Prostate gland (tissue), 2 donors: ENCODE measurements around the gene OR1K1.

Experiments
- POLR2A ChIP-seq: fragments of 450-650 bp; IDR thresholded peaks from one replicate; pipeline ENCODE4 v1.6.1; 2016; ENCODE audit warnings: antibody characterized with exemption, mild to moderate bottlenecking
- POLR2AphosphoS5 ChIP-seq: sonication (generic); formaldehyde crosslinking; IDR thresholded peaks from one replicate; pipeline ENCODE4 v1.6.1; 2017; ENCODE audit warnings: antibody characterized with exemption
- TF ChIP-seq, protein P1 (sequence below), 4 experiments: fragments of 200-600 bp in 2 of 4; fragments of 450-650 bp in 2 of 4; sonication (generic) in 2 of 4; IDR thresholded peaks; 1 replicate in 3 of 4; 2 replicates in 1 of 4; pipeline ENCODE4 v1.5.1; 2016 to 2019; ENCODE audit warnings: antibody characterized with exemption in 4 of 4, mild to moderate bottlenecking in 2 of 4, moderate library complexity in 2 of 4

DNA sequence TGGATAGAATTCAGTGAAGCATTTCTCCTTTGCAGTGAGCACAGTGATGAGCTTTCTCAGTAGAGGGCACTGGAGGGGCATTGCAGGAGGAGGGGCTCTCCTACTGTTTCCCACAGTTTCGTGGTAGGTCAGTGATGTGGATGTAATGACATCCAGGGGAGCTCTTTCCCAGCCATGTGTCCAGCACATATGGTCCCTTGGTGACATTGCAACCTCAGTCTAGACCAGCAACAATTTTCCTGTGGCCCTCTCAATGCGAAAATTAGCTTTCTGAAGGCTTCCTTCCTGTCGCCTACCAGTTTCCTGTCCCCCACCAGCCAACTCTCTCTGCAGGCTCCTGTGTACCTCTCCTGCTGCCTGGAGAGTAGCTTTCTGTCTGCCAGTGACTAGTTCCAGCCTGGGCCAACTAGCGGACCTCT is 35.4 kb downstream of the OR1K1 start:
- no peak for TF ChIP-seq POLR2A
- TF ChIP-seq, protein P1, sequence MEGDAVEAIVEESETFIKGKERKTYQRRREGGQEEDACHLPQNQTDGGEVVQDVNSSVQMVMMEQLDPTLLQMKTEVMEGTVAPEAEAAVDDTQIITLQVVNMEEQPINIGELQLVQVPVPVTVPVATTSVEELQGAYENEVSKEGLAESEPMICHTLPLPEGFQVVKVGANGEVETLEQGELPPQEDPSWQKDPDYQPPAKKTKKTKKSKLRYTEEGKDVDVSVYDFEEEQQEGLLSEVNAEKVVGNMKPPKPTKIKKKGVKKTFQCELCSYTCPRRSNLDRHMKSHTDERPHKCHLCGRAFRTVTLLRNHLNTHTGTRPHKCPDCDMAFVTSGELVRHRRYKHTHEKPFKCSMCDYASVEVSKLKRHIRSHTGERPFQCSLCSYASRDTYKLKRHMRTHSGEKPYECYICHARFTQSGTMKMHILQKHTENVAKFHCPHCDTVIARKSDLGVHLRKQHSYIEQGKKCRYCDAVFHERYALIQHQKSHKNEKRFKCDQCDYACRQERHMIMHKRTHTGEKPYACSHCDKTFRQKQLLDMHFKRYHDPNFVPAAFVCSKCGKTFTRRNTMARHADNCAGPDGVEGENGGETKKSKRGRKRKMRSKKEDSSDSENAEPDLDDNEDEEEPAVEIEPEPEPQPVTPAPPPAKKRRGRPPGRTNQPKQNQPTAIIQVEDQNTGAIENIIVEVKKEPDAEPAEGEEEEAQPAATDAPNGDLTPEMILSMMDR (IDR thresholded peaks at IDR 0.05) = no peak
- no peak for TF ChIP-seq POLR2AphosphoS5
